ENCODE measurements around the gene CNTRL.
"Not testable (repeated sequence)": the region's sequence is repeated elsewhere in the genome, so short reads cannot be mapped to it uniquely, and the experiment has no call there.

CNTRL gene

GRCh38 chr9:121095057-121095456 lies 20.3 kb downstream of the CNTRL start:
- Histone ChIP-seq H3K27ac (no peak overlapping the region), H3K4me3 (no peak overlapping the region)
- no peak for DNase-seq (ENCODE audit: low spot score)
- TF ChIP-seq CTCF (IDR thresholded peaks at IDR 0.05): no peak

GRCh38 chr9:121098567-121099198 lies 23.9 kb downstream of the CNTRL start:
- no peak for DNase-seq (ENCODE audit: low spot score)
- TF ChIP-seq CTCF (IDR thresholded peaks at IDR 0.05): no peak
- no peak overlapping the region for H3K27ac ChIP-seq
- no peak overlapping the region for H3K4me3 ChIP-seq

- DNase-seq (ENCODE audit: low spot score); H3K4me3 ChIP-seq; H3K27ac ChIP-seq: not testable (repeated sequence)
These were observed 29.3 kb downstream of the CNTRL start for GRCh38 chr9:121104054-121104453.

GRCh38 chr9:121105531-121105930 lies 30.8 kb downstream of the CNTRL start:
- no peak overlapping the region for H3K27ac ChIP-seq
- DNase-seq (ENCODE audit: low spot score): no peak
- TF ChIP-seq CTCF (IDR thresholded peaks at IDR 0.05): no peak
- no peak overlapping the region for H3K4me3 ChIP-seq

- Histone ChIP-seq H3K27ac (no peak overlapping the region), H3K4me3 (no peak overlapping the region)
- TF ChIP-seq CTCF (IDR thresholded peaks at IDR 0.05): no peak
- DNase-seq (ENCODE audit: low spot score): no peak
These were observed 32.3 kb downstream of the CNTRL start for GRCh38 chr9:121107029-121107428.

- Histone ChIP-seq H3K4me3 (no peak overlapping the region), H3K27ac (no peak overlapping the region)
- DNase-seq (ENCODE audit: low spot score): no peak
- TF ChIP-seq CTCF (IDR thresholded peaks at IDR 0.05): no peak
These were observed 33.1 kb downstream of the CNTRL start for GRCh38 chr9:121107881-121108280.

GRCh38 chr9:121115466-121115865 lies 40.7 kb downstream of the CNTRL start:
- no peak for TF ChIP-seq CTCF (IDR thresholded peaks at IDR 0.05)
- DNase-seq (ENCODE audit: low spot score): no peak
- Histone ChIP-seq H3K4me3 (no peak overlapping the region), H3K27ac (no peak overlapping the region)
